HG03108 (cell line): ENCODE measurements around the gene TMEM131.
"Not testable (repeated sequence)": the region's sequence is repeated elsewhere in the genome, so short reads cannot be mapped to it uniquely, and the experiment has no call there.

Experiments used
- ATAC-seq: cut with Tn5 transposase; IDR thresholded peaks from one replicate; pipeline ENCODE4 v1.9.1; 2021; ENCODE audit warnings: moderate library complexity; ENCODE audit not compliant: unreplicated experiment

The TMEM131 gene

GRCh38 chr2:97958184-97958583, 37.6 kb downstream of the TMEM131 start:
- ATAC-seq = peak; percentile 33

- no peak for ATAC-seq
Observed at GRCh38 chr2:97957432-97958183, 38.1 kb downstream of the TMEM131 start.

GRCh38 chr2:97956753-97957152, 39.0 kb downstream of the TMEM131 start:
- not testable (repeated sequence) for ATAC-seq

- ATAC-seq = no peak
Observed at GRCh38 chr2:97953853-97954252, 41.9 kb downstream of the TMEM131 start.

GRCh38 chr2:97952357-97952756, 43.4 kb downstream of the TMEM131 start:
- no peak for ATAC-seq

- ATAC-seq = no peak
Observed at GRCh38 chr2:97951155-97951680, 44.5 kb downstream of the TMEM131 start.

GRCh38 chr2:97950329-97951154, 45.2 kb downstream of the TMEM131 start:
- no peak for ATAC-seq

GRCh38 chr2:97948926-97949325, 46.8 kb downstream of the TMEM131 start:
- ATAC-seq = no peak

GRCh38 chr2:97945791-97946190, 50.0 kb downstream of the TMEM131 start:
- no peak for ATAC-seq

- ATAC-seq = no peak
Observed at GRCh38 chr2:97936881-97937280, 58.9 kb downstream of the TMEM131 start.

- peak; percentile 62 for ATAC-seq
Observed at GRCh38 chr2:97936199-97936598, 59.5 kb downstream of the TMEM131 start.

GRCh38 chr2:97935719-97936161, 60.0 kb downstream of the TMEM131 start:
- ATAC-seq = peak; percentile 18

- no peak for ATAC-seq
Observed at GRCh38 chr2:97932975-97933662, 62.6 kb downstream of the TMEM131 start.

GRCh38 chr2:97931858-97932225, 63.9 kb downstream of the TMEM131 start:
- no peak for ATAC-seq

GRCh38 chr2:97931118-97931857, 64.5 kb downstream of the TMEM131 start:
- ATAC-seq = no peak

GRCh38 chr2:97928591-97928990, 67.2 kb downstream of the TMEM131 start:
- no peak for ATAC-seq

- no peak for ATAC-seq
Observed at GRCh38 chr2:97926946-97927345, 68.8 kb downstream of the TMEM131 start.

GRCh38 chr2:97924194-97924593, 71.6 kb downstream of the TMEM131 start:
- ATAC-seq = no peak

- ATAC-seq = no peak
Observed at GRCh38 chr2:97919858-97920257, 75.9 kb downstream of the TMEM131 start.

- ATAC-seq = no peak
Observed at GRCh38 chr2:97918818-97919217, 76.9 kb downstream of the TMEM131 start.

- not testable (repeated sequence) for ATAC-seq
Observed at GRCh38 chr2:97917668-97918067, 78.1 kb downstream of the TMEM131 start.
